Measurements from ENCODE around the gene KCNQ4. TPM values are rescaled to one million over a fixed set of nuclear protein-coding genes. Genes with fewer than 3 reads are reported as not detected.
A peak's percentile ranks its signal among the peaks of the same experiment; 100 is the strongest.

Gene KCNQ4
- total and polyA plus RNA-seq, 2 of the 13 experiments (the other 11 are each of a cell fraction or from before 2014, with no cell fraction given), result 0.02 to 0.09 TPM

DNA sequence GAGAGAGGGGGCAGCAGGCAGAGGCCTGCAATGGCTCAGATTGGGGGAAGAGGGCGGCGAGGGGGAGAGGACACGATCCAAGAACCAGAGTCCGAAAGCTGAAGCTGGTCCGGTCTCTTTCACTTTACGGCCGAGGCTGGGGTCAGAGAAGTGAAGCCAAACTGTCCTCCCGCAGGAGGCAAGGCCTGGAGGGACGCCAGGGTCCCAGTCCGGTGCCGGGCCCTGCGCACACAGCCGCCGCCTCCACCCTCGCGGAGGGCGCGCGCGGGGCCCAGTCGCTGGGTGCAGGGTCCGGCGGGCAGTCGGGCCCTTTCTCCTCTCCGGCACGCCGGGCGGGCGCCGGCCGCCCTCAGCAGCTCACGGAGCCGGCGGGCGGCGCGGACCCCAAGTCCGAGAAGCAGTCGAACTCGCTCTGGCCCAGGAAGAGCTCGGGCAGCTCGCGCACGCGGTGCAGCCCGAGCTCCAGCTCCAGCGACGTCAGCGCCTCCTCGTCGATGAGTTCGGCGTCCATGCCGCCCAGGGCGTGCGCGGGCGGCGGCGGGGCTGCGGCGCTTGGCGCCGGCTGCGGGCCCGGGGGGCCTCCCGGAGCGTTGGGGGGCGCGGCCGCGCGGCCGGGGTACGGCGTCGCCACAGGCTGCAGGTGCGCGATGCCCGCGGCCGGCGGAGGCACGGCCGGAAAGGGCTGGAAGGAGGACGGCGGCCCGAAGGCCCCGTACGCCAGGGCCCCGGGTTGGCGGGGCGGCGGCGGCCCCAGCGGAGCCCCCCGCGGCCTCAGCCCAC, 77.8 kb downstream of the KCNQ4 start (continued):
- TF ChIP-seq ZNF766 (CRISPR knock-in tag; IDR thresholded peaks at IDR 0.05; ENCODE audit: borderline replicate concordance) (peak; percentile 26; the same call in 1 of the 2 replicates), ZNF816 (CRISPR knock-in tag; IDR thresholded peaks at IDR 0.05; ENCODE audit: borderline replicate concordance) (no peak), MTA1 (CRISPR knock-in tag; IDR thresholded peaks at IDR 0.05; ENCODE audit: borderline replicate concordance) (no peak), MAX (IDR thresholded peaks at IDR 0.05) (peak; percentile 78), ZNF274 (CRISPR knock-in tag; IDR thresholded peaks at IDR 0.05) (peak; percentile 60; the same call in 1 of the 2 replicates), ZBTB43 (CRISPR knock-in tag; conservative IDR thresholded peaks at IDR 0.05) (0 out of 2 replicates have a peak, but pooled peaks have one; percentile 17), KAT8 (CRISPR knock-in tag; IDR thresholded peaks at IDR 0.05) (no peak), ZNF350 (CRISPR knock-in tag; IDR thresholded peaks at IDR 0.05; ENCODE audit: borderline replicate concordance, low read depth) (0 out of 2 replicates have a peak, but pooled peaks have one; percentile 33), CREM (IDR thresholded peaks at IDR 0.05) (no peak), CREM (CRISPR knock-in tag; IDR thresholded peaks at IDR 0.05) (no peak), IRX3 (CRISPR knock-in tag; IDR thresholded peaks at IDR 0.05; ENCODE audit: borderline replicate concordance, low read depth) (peak; percentile 17), SKI (IDR thresholded peaks at IDR 0.05; ENCODE audit: partially characterized antibody) (peak; percentile 56), U2AF1 (optimal IDR thresholded peaks at IDR 0.05; ENCODE audit: low read depth, low read length) (no peak), SALL1 (CRISPR knock-in tag; IDR thresholded peaks at IDR 0.05) (0 out of 2 replicates have a peak, but pooled peaks have one; percentile 12), ZFP90 (CRISPR knock-in tag; IDR thresholded peaks at IDR 0.05; ENCODE audit: borderline replicate concordance) (0 out of 2 replicates have a peak, but pooled peaks have one; percentile 15), BORCS8-MEF2B (CRISPR knock-in tag; IDR thresholded peaks at IDR 0.05) (no peak; the same call in 1 of the 2 replicates), SUZ12 (IDR thresholded peaks at IDR 0.05; ENCODE audit: low read depth, low read length) (no peak)
- TF ChIP-seq, protein P1, sequence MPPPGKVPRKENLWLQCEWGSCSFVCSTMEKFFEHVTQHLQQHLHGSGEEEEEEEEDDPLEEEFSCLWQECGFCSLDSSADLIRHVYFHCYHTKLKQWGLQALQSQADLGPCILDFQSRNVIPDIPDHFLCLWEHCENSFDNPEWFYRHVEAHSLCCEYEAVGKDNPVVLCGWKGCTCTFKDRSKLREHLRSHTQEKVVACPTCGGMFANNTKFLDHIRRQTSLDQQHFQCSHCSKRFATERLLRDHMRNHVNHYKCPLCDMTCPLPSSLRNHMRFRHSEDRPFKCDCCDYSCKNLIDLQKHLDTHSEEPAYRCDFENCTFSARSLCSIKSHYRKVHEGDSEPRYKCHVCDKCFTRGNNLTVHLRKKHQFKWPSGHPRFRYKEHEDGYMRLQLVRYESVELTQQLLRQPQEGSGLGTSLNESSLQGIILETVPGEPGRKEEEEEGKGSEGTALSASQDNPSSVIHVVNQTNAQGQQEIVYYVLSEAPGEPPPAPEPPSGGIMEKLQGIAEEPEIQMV (CRISPR knock-in tag; IDR thresholded peaks at IDR 0.05; ENCODE audit: low read depth), result peak; percentile 46; the same call in 1 of the 2 replicates
- TF ChIP-seq, protein P2, sequence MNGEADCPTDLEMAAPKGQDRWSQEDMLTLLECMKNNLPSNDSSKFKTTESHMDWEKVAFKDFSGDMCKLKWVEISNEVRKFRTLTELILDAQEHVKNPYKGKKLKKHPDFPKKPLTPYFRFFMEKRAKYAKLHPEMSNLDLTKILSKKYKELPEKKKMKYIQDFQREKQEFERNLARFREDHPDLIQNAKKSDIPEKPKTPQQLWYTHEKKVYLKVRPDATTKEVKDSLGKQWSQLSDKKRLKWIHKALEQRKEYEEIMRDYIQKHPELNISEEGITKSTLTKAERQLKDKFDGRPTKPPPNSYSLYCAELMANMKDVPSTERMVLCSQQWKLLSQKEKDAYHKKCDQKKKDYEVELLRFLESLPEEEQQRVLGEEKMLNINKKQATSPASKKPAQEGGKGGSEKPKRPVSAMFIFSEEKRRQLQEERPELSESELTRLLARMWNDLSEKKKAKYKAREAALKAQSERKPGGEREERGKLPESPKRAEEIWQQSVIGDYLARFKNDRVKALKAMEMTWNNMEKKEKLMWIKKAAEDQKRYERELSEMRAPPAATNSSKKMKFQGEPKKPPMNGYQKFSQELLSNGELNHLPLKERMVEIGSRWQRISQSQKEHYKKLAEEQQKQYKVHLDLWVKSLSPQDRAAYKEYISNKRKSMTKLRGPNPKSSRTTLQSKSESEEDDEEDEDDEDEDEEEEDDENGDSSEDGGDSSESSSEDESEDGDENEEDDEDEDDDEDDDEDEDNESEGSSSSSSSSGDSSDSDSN (CRISPR knock-in tag; IDR thresholded peaks at IDR 0.05), result 0 out of 2 replicates have a peak, but pooled peaks have one; percentile 48
- TF ChIP-seq, protein P3, sequence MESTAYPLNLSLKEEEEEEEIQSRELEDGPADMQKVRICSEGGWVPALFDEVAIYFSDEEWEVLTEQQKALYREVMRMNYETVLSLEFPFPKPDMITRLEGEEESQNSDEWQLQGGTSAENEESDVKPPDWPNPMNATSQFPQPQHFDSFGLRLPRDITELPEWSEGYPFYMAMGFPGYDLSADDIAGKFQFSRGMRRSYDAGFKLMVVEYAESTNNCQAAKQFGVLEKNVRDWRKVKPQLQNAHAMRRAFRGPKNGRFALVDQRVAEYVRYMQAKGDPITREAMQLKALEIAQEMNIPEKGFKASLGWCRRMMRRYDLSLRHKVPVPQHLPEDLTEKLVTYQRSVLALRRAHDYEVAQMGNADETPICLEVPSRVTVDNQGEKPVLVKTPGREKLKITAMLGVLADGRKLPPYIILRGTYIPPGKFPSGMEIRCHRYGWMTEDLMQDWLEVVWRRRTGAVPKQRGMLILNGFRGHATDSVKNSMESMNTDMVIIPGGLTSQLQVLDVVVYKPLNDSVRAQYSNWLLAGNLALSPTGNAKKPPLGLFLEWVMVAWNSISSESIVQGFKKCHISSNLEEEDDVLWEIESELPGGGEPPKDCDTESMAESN (CRISPR knock-in tag; conservative IDR thresholded peaks at IDR 0.05), result 0 out of 2 replicates have a peak, but pooled peaks have one; percentile 50

Measured in HepG2 (cell line).